ENCODE results near the gene CD300LF.

Gene CD300LF

GRCh38 chr17:74712756-74713155 is at the start of gene CD300LF:
Gene CD300LF (minus strand): TSS chr17:74712923. CDS start chr17:74712866, 57 bp downstream.
- TF ChIP-seq CTCF (IDR thresholded peaks at IDR 0.05; ENCODE audit: low read depth, low read length), result no peak
- Histone ChIP-seq H3K27me3 (ENCODE audit: insufficient read depth, low read depth, severe bottlenecking) (no peaks in the 10 kb centered on the region), H3K27ac (no peak within 1 kb of the TSS), H3K4me3 (ENCODE audit: low read depth, low read length) (no peak within 1 kb of the TSS), H3K36me3 (no peaks in the 10 kb centered on the region), H3K9me3 (ENCODE audit: severe bottlenecking) (no peaks in the 10 kb centered on the region)
- DNase-seq, result no peak

- Histone ChIP-seq H3K4me3 (ENCODE audit: low read depth, low read length) (no peak overlapping the region), H3K36me3 (peaks cover 46% of the 10 kb centered on the region), H3K27ac (peak overlapping the region; percentile 91), H3K9me3 (ENCODE audit: severe bottlenecking) (no peaks in the 10 kb centered on the region), H3K27me3 (ENCODE audit: insufficient read depth, low read depth, severe bottlenecking) (no peaks in the 10 kb centered on the region)
- no peak for DNase-seq
- no peak for TF ChIP-seq CTCF (IDR thresholded peaks at IDR 0.05; ENCODE audit: low read depth, low read length)
Observed at GRCh38 chr17:74761931-74762330, 49.2 kb upstream of the CD300LF start.

GRCh38 chr17:74761419-74761818 is 48.7 kb upstream of the CD300LF start:
- DNase-seq, result no peak
- Histone ChIP-seq H3K9me3 (ENCODE audit: severe bottlenecking) (no peaks in the 10 kb centered on the region), H3K36me3 (peaks cover 46% of the 10 kb centered on the region), H3K27ac (peak overlapping the region; percentile 91), H3K4me3 (ENCODE audit: low read depth, low read length) (no peak overlapping the region), H3K27me3 (ENCODE audit: insufficient read depth, low read depth, severe bottlenecking) (no peaks in the 10 kb centered on the region)
- no peak for TF ChIP-seq CTCF (IDR thresholded peaks at IDR 0.05; ENCODE audit: low read depth, low read length)

- peak overlapping the region; percentile 91 for H3K27ac ChIP-seq
- no peaks in the 10 kb centered on the region for H3K9me3 ChIP-seq (ENCODE audit: severe bottlenecking)
- peak overlapping the region; percentile 19 for H3K4me3 ChIP-seq (ENCODE audit: low read depth, low read length)
- no peak for TF ChIP-seq CTCF (IDR thresholded peaks at IDR 0.05; ENCODE audit: low read depth, low read length)
- DNase-seq, result peak; percentile 88
- H3K36me3 ChIP-seq, result peaks cover 39% of the 10 kb centered on the region
- no peaks in the 10 kb centered on the region for H3K27me3 ChIP-seq (ENCODE audit: insufficient read depth, low read depth, severe bottlenecking)
Observed at GRCh38 chr17:74760404-74761105, 47.8 kb upstream of the CD300LF start.

- Histone ChIP-seq H3K27ac (peak overlapping the region; percentile 91), H3K36me3 (peaks cover 38% of the 10 kb centered on the region), H3K27me3 (ENCODE audit: insufficient read depth, low read depth, severe bottlenecking) (no peaks in the 10 kb centered on the region), H3K4me3 (ENCODE audit: low read depth, low read length) (peak overlapping the region; percentile 19), H3K9me3 (ENCODE audit: severe bottlenecking) (no peaks in the 10 kb centered on the region)
- no peak for TF ChIP-seq CTCF (IDR thresholded peaks at IDR 0.05; ENCODE audit: low read depth, low read length)
- peak; percentile 97 for DNase-seq
Observed at GRCh38 chr17:74759941-74760340, 47.2 kb upstream of the CD300LF start.

All from WERI-Rb-1 (cell line).